ENCODE measurements around the gene PCSK1N.

Gene PCSK1N

DNA sequence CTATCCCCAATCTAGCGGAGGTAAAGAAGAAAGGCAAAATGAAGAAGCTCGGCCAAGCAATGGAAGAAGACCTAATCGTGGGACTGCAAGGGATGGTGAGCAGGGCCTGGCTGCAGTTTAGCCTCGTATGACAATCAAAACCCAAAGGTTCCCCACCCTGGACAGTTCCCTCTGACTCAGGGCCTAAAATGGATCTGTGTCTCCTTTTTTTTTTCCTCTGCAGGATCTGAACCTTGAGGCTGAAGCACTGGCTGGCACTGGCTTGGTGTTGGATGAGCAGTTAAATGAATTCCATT is 32.6 kb downstream of the PCSK1N start:
- no peaks in the 10 kb centered on the region for H3K4me1 ChIP-seq (ENCODE audit: insufficient read depth, poor library complexity, severe bottlenecking)
- H3K27me3 ChIP-seq (ENCODE audit: insufficient read depth, poor library complexity, severe bottlenecking): no peaks in the 10 kb centered on the region
- H3K9me3 ChIP-seq (ENCODE audit: severe bottlenecking): no peaks in the 10 kb centered on the region
- ATAC-seq (ENCODE audit: low read depth) (no peak), DNase-seq (ENCODE audit: low spot score) (no peak)
- TF ChIP-seq CTCF (IDR thresholded peaks at IDR 0.05; ENCODE audit: poor library complexity, severe bottlenecking): no peak
- peaks cover 7% of the 10 kb centered on the region for H3K36me3 ChIP-seq (ENCODE audit: low read depth)
- peak overlapping the region; percentile 47 for H3K4me3 ChIP-seq (ENCODE audit: severe bottlenecking)
- H3K27ac ChIP-seq (ENCODE audit: poor library complexity, severe bottlenecking): peak overlapping the region; percentile 69

DNA sequence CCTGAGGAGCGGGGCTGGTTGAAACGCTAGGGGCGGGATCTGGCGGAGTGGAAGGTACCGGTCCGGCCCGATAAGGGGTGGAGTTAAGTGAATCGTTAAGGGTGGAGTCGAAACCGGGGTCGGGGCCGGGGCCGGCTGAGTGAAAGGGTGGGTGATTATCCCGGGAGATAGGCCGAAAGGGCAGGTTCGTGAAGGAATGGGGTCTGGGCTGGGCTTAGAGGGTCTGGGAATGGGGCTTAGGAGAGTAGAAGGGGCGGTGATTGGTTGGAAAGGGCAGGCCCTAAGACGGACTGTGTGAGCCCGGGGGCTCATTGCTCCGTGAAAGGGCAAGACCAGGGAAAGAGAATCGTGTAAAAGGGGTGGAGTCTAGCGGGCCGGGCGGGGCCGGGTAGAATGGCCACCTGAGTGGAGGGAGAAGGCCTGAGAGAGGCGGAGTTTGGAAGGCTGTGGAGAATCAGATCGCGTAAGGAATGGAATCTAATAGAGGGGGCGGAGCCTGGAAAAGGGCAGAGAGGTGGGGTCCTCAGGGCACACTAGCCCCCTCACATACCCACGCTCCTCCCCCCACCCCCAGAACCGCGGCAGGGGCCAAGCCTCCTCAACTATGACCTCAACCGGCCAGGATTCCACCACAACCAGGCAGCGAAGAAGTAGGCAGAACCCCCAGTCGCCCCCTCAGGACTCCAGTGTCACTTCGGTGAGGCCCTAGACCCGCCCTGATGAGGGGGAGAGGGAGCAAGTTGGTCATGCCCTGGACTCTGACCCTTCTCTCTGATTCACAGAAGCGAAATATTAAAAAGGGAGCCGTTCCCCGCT is 33.1 kb downstream of the PCSK1N start:
- Histone ChIP-seq H3K9me3 (ENCODE audit: severe bottlenecking) (no peaks in the 10 kb centered on the region), H3K27me3 (ENCODE audit: insufficient read depth, poor library complexity, severe bottlenecking) (no peaks in the 10 kb centered on the region), H3K4me1 (ENCODE audit: insufficient read depth, poor library complexity, severe bottlenecking) (no peaks in the 10 kb centered on the region), H3K4me3 (ENCODE audit: severe bottlenecking) (peak overlapping the region; percentile 47), H3K27ac (ENCODE audit: poor library complexity, severe bottlenecking) (peak overlapping the region; percentile 69), H3K36me3 (ENCODE audit: low read depth) (peaks cover 7% of the 10 kb centered on the region)
- ATAC-seq (ENCODE audit: low read depth) (peak; percentile 68), DNase-seq (ENCODE audit: low spot score) (peak; percentile 79)
- no peak for TF ChIP-seq CTCF (IDR thresholded peaks at IDR 0.05; ENCODE audit: poor library complexity, severe bottlenecking)

DNA sequence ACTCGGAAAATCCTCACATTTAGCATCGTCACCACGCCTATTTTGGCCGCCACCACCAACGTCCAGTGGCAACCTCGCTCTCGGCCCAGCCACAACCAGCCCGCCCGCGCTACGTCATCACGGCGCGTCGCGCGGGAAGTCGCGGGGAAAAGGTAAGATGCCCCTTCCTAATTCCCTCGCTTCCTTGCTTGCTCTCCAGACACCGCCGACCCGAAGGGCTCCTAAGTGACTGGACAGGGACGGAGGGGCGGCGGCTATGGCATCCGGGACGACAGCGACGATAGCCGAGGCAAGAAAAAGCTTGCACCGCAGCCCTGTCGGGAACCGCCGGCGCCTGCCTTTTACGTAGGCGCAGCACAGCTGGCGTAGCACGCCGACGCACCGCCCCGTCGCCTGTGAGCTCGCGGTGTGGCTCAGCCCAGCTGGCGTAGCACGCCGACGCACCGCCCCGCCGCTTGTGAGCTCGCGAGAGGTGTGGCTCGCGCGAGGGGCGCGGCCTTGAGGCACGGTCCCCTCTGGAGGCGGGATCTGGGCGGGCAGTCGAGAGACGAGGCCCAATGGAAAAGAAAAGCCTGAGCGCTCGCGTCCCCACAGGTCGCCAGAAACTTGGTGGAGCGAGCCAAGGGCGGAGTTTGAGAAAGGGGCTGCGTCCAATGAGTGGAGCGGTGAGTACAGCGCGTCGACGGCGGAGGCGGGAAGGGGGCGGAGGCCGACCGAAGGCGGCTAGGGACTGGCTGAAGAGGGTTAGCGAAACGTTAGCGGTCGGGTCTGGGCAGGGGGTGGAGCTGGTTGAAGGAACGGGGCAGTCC is 33.9 kb downstream of the PCSK1N start, which contains the start of gene HDAC6:
HDAC6 (plus strand) TSS at position 788 of the 809 bp plus-strand sequence. CDS start 626 bp downstream, outside the sequence.
- Histone ChIP-seq H3K4me3 (ENCODE audit: severe bottlenecking) (peak within 1 kb of the TSS; percentile 70), H3K27me3 (ENCODE audit: insufficient read depth, poor library complexity, severe bottlenecking) (no peaks in the 10 kb centered on the region), H3K9me3 (ENCODE audit: severe bottlenecking) (no peaks in the 10 kb centered on the region), H3K27ac (ENCODE audit: poor library complexity, severe bottlenecking) (peak within 1 kb of the TSS; percentile 69), H3K36me3 (ENCODE audit: low read depth) (peaks cover 7% of the 10 kb centered on the region), H3K4me1 (ENCODE audit: insufficient read depth, poor library complexity, severe bottlenecking) (no peaks in the 10 kb centered on the region)
- DNase-seq (ENCODE audit: low spot score) (peak; percentile 95), ATAC-seq (ENCODE audit: low read depth) (peak; percentile 93)
- TF ChIP-seq CTCF (IDR thresholded peaks at IDR 0.05; ENCODE audit: poor library complexity, severe bottlenecking): no peak

- no peaks in the 10 kb centered on the region for H3K9me3 ChIP-seq (ENCODE audit: severe bottlenecking)
- peak overlapping the region; percentile 70 for H3K4me3 ChIP-seq (ENCODE audit: severe bottlenecking)
- ATAC-seq (ENCODE audit: low read depth) (no peak), DNase-seq (ENCODE audit: low spot score) (no peak)
- H3K27me3 ChIP-seq (ENCODE audit: insufficient read depth, poor library complexity, severe bottlenecking): no peaks in the 10 kb centered on the region
- H3K36me3 ChIP-seq (ENCODE audit: low read depth): peaks cover 7% of the 10 kb centered on the region
- no peaks in the 10 kb centered on the region for H3K4me1 ChIP-seq (ENCODE audit: insufficient read depth, poor library complexity, severe bottlenecking)
- no peak for TF ChIP-seq CTCF (IDR thresholded peaks at IDR 0.05; ENCODE audit: poor library complexity, severe bottlenecking)
- H3K27ac ChIP-seq (ENCODE audit: poor library complexity, severe bottlenecking): peak overlapping the region; percentile 69
Observed at GRCh38 chrX:48800574-48801279, 34.7 kb downstream of the PCSK1N start.

All from RWPE2 (cell line).